Keratinocyte (primary cell): ENCODE measurements around the gene CDHR2. TPM values are rescaled to one million over a fixed set of nuclear protein-coding genes. Genes with fewer than 3 reads are reported as not detected.

Experiments used
- DNase-seq: peaks from one replicate; pipeline ENCODE4 v3.0.0-alpha.2; 2011; ENCODE audit warnings: low read depth, missing footprints, low spot score
- FAIRE-seq: peaks from 2 replicates; lab custom pipeline; 2011; peaks lifted over from hg19 to GRCh38; lab: Jason Lieb, UNC
- H2AFZ ChIP-seq: 2 replicates; pipeline ENCODE4 v1.6.0; 2012; ENCODE audit warnings: low read length, control low read depth, inconsistent platforms; ENCODE audit not compliant: control insufficient read depth
- H3K27ac ChIP-seq: 2 replicates; pipeline ENCODE4 v1.5.1; 2011; ENCODE audit warnings: low read length; ENCODE audit not compliant: control insufficient read depth, insufficient read depth
- H3K27me3 ChIP-seq: 3 replicates; pipeline ENCODE4 v1.6.0; 2011; ENCODE audit warnings: low read length; ENCODE audit not compliant: control insufficient read depth, insufficient read depth; ENCODE audit errors: extremely low read depth
- H3K36me3 ChIP-seq, 2 experiments: 2 replicates in 1 of 2; 3 replicates in 1 of 2; pipeline ENCODE4 v1.5.1; 2011; ENCODE audit warnings: low read length in 2 of 2, mild to moderate bottlenecking in 1 of 2; ENCODE audit not compliant: control insufficient read depth in 2 of 2, insufficient read depth in 2 of 2; ENCODE audit errors: extremely low read depth in 1 of 2
- H3K4me1 ChIP-seq: 3 replicates; pipeline ENCODE4 v1.5.1; 2011; ENCODE audit warnings: low read length; ENCODE audit not compliant: control insufficient read depth, insufficient read depth; ENCODE audit errors: extremely low read depth
- H3K4me2 ChIP-seq: 3 replicates; pipeline ENCODE4 v1.6.0; 2011; ENCODE audit warnings: low read depth, low read length; ENCODE audit not compliant: control insufficient read depth, insufficient read depth; ENCODE audit errors: extremely low read depth
- H3K4me3 ChIP-seq, 3 experiments: fragments of 200-600 bp in 1 of 3; sonication (generic) in 1 of 3; 2 replicates in 2 of 3; 3 replicates in 1 of 3; pipeline ENCODE4 v1.5.1; 2011 to 2016; ENCODE audit warnings: low read length in 3 of 3, mild to moderate bottlenecking in 3 of 3, control low read depth in 2 of 3, inconsistent platforms in 1 of 3, low read depth in 1 of 3, mixed read lengths in 1 of 3, mixed run types in 1 of 3, moderate library complexity in 1 of 3; ENCODE audit not compliant: control insufficient read depth in 2 of 3, insufficient read depth in 2 of 3; ENCODE audit errors: extremely low read depth in 1 of 3
- H3K79me2 ChIP-seq: 2 replicates; pipeline ENCODE4 v1.6.0; 2012; ENCODE audit warnings: low read length; ENCODE audit not compliant: control insufficient read depth, insufficient read depth
- H3K9ac ChIP-seq: 3 replicates; pipeline ENCODE4 v1.6.0; 2011; ENCODE audit warnings: low read length; ENCODE audit not compliant: control insufficient read depth, insufficient read depth; ENCODE audit errors: extremely low read depth
- H3K9me1 ChIP-seq: 3 replicates; pipeline ENCODE4 v1.6.0; 2011; ENCODE audit warnings: low read length; ENCODE audit not compliant: control insufficient read depth, insufficient read depth; ENCODE audit errors: extremely low read depth
- H3K9me3 ChIP-seq: 2 replicates; pipeline ENCODE4 v1.5.1; 2012; ENCODE audit warnings: low read depth, low read length; ENCODE audit not compliant: control insufficient read depth
- H4K20me1 ChIP-seq: 3 replicates; pipeline ENCODE4 v1.6.0; 2011; ENCODE audit warnings: low read length; ENCODE audit not compliant: control insufficient read depth, insufficient read depth; ENCODE audit errors: extremely low read depth
- EZH2 ChIP-seq: IDR thresholded peaks from one replicate; pipeline ENCODE4 v1.6.1; 2012; ENCODE audit warnings: inconsistent platforms, mild to moderate bottlenecking, low read length, moderate library complexity
- dilution Hi-C: fragments of 300-500 bp; cut with MboI; formaldehyde crosslinking; loops from one replicate; pipeline ENCODE4 v1.7.0; 2020; ENCODE audit warnings: low sequenced_read_pairs; ENCODE audit not compliant: extremely low pct_ligation_motif_present
- polyA plus RNA-seq, 5 experiments: library from polyadenylated mRNA; depleted of rRNA in 3 of 5; stranded (reverse) in 3 of 5; stranded (forward) in 1 of 5; unstranded in 1 of 5; fragments of >200 nt; gene quantifications; 1 replicate in 1 of 5; 2 replicates in 3 of 5; 3 replicates in 1 of 5; pipeline versions ENCODE4 v1.2.1 to v1.2.3, GENCODE V29; 2011 to 2012; ENCODE audit warnings: missing spikeins in 2 of 5, low read depth in 1 of 5, low replicate concordance in 1 of 5
- TF ChIP-seq, protein P1 (sequence below), 3 experiments: IDR thresholded peaks in 1 of 3; conservative IDR thresholded peaks in 1 of 3; optimal IDR thresholded peaks in 1 of 3; 2 replicates in 2 of 3; 3 replicates in 1 of 3; pipeline versions ENCODE3 to v1.5.1; 2011; ENCODE audit warnings: low read length in 3 of 3, mild to moderate bottlenecking in 3 of 3, moderate library complexity in 2 of 3, control low read depth in 1 of 3, inconsistent platforms in 1 of 3; ENCODE audit not compliant: insufficient read depth in 2 of 3; ENCODE audit errors: extremely low read depth in 1 of 3

Gene CDHR2
- polyA plus RNA-seq, 1 donor (not counting 4 experiments of a cell fraction or from before 2014, with no cell fraction given): not detected

GRCh38 chr5:176541338-176542134 is 7.6 kb upstream of the CDHR2 start:
- Histone ChIP-seq H3K9me1 (no peaks in the 10 kb centered on the region), H3K4me1 (peaks cover 46% of the 10 kb centered on the region), H3K4me3 (peak overlapping the region in 2 of 3 experiments; percentile 76 to 83), H3K9me3 (no peaks in the 10 kb centered on the region), H4K20me1 (no peaks in the 10 kb centered on the region), H3K4me2 (peak overlapping the region; percentile 90), H3K27ac (peak overlapping the region; percentile 89), H3K27me3 (no peaks in the 10 kb centered on the region), H2AFZ (peak overlapping the region; percentile 66), H3K79me2 (peaks cover 1% of the 10 kb centered on the region), H3K9ac (peak overlapping the region; percentile 87), H3K36me3 (no peaks in the 10 kb centered on the region)
- DNase-seq (no peak), FAIRE-seq (peak; percentile 88)
- no peak for TF ChIP-seq EZH2
- TF ChIP-seq, protein P1, sequence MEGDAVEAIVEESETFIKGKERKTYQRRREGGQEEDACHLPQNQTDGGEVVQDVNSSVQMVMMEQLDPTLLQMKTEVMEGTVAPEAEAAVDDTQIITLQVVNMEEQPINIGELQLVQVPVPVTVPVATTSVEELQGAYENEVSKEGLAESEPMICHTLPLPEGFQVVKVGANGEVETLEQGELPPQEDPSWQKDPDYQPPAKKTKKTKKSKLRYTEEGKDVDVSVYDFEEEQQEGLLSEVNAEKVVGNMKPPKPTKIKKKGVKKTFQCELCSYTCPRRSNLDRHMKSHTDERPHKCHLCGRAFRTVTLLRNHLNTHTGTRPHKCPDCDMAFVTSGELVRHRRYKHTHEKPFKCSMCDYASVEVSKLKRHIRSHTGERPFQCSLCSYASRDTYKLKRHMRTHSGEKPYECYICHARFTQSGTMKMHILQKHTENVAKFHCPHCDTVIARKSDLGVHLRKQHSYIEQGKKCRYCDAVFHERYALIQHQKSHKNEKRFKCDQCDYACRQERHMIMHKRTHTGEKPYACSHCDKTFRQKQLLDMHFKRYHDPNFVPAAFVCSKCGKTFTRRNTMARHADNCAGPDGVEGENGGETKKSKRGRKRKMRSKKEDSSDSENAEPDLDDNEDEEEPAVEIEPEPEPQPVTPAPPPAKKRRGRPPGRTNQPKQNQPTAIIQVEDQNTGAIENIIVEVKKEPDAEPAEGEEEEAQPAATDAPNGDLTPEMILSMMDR (optimal IDR thresholded peaks at IDR 0.05 in 1 of 3, IDR thresholded peaks at IDR 0.05 in 1 of 3, conservative IDR thresholded peaks at IDR 0.05 in 1 of 3; ENCODE audit: extremely low read depth in 1 of 3, insufficient read depth in 2 of 3, low read length in 3 of 3): no peak
- dilution Hi-C loops: no loop called here

DNA sequence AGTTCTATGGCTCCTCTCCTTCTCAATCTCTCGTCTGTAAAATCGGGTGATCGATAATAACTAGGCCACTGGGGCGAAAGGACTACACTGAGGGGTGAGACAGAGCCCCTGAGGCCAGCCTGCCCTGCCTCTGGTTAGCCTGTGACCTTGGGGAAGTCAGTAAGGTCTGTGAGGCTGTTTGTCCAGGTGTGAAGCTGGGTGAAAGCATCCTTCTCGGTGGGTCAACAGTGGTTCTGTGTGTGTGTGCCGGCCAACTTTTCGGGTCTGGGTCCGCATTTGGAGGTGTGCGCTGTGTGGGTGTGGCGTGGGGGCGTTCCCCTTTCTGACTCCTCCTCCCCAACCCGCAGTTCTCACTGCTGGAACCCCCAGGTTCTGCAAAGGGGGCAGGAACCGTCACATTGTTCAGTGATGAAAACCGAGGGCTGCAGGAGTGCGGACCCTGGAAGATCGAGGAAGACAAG is 7.0 kb upstream of the CDHR2 start:
- Histone ChIP-seq H3K4me2 (peak overlapping the region; percentile 90), H3K4me3 (peak overlapping the region; percentile 62 to 83 (median 76)), H3K4me1 (peaks cover 46% of the 10 kb centered on the region), H3K79me2 (peaks cover 1% of the 10 kb centered on the region), H4K20me1 (no peaks in the 10 kb centered on the region), H3K27ac (peak overlapping the region; percentile 89), H3K9me1 (no peaks in the 10 kb centered on the region), H2AFZ (peak overlapping the region; percentile 30), H3K36me3 (no peaks in the 10 kb centered on the region), H3K9me3 (no peaks in the 10 kb centered on the region), H3K9ac (peak overlapping the region; percentile 87), H3K27me3 (no peaks in the 10 kb centered on the region)
- no peak for DNase-seq
- FAIRE-seq: no peak
- dilution Hi-C loops: no loop called here
- no peak for TF ChIP-seq EZH2
- TF ChIP-seq, protein P1 (optimal IDR thresholded peaks at IDR 0.05 in 1 of 3, IDR thresholded peaks at IDR 0.05 in 1 of 3, conservative IDR thresholded peaks at IDR 0.05 in 1 of 3; ENCODE audit: extremely low read depth in 1 of 3, insufficient read depth in 2 of 3, low read length in 3 of 3): no peak
